WERI-Rb-1 (cell line): ENCODE results near the gene DPEP1.

Source experiments
- DNase-seq: peaks from one replicate; pipeline ENCODE4 v3.0.0-alpha.2; 2020
- H3K27ac ChIP-seq: fragments of 250-450 bp; sonication (Bioruptor Pico); 2 replicates; pipeline ENCODE4 v1.5.1; 2020; ENCODE audit warnings: mild to moderate bottlenecking, moderate library complexity
- H3K27me3 ChIP-seq: fragments of 250-450 bp; sonication (Bioruptor Pico); 2 replicates; pipeline ENCODE4 v1.5.1; 2021; ENCODE audit warnings: mild to moderate bottlenecking, low read depth, moderate library complexity; ENCODE audit not compliant: insufficient read depth, severe bottlenecking
- H3K36me3 ChIP-seq: fragments of 250-450 bp; sonication (Bioruptor Pico); 2 replicates; pipeline ENCODE4 v1.5.1; 2020; ENCODE audit warnings: mild to moderate bottlenecking, moderate library complexity
- H3K4me3 ChIP-seq: 2 replicates; pipeline ENCODE4 v1.5.1; 2011; ENCODE audit warnings: low read depth, mild to moderate bottlenecking, control low read depth, low read length
- H3K9me3 ChIP-seq: fragments of 250-450 bp; sonication (Bioruptor Pico); 2 replicates; pipeline ENCODE4 v1.5.1; 2021; ENCODE audit warnings: mild to moderate bottlenecking, moderate library complexity; ENCODE audit not compliant: severe bottlenecking
- TF ChIP-seq, protein P1 (sequence below): IDR thresholded peaks from 2 replicates; pipeline ENCODE4 v1.5.1; 2011; ENCODE audit warnings: low read depth, mild to moderate bottlenecking, control low read depth, inconsistent platforms, low read length

The DPEP1 gene

DNA sequence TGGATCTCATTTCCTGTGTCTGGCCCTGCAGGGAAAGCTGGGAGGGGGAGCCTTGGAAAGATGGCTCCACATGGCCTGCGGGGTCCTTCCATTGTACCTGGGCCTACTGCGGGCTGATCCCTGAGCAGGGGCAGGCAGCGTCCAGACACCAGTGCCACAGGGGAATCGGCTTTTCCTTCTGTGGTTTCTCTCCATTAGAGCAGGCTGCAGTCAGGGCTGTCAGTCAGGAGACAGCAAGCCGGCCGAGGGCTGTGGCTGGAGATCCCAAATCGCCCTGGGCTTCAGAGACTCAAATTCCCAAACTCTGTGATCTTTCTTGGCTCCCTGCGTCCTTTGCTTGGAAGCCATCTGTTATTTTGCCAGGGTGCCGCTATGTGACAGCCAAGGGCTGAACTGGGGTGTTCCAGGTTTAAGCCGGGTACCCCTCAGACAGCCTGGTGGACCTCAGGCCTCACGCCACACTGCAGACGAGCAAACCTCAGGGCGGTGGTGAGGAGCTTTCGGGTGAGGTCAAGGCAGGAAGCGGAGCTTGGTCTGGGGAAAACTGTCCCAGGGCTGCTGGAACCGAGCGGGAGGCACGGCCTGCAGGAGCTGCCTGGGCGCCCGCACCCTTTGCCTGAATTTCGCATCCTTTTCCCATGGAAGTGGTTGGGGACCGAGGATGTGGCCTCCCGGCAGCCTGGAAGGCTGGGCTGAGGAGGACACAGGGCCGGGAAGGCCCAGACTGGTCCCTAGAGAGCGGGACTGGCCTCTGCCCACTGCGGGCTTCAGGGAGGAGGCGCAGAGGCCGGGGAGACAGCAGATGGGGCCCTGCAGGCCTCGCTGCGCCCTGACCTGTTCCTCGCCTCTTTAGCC is 39.4 kb upstream of the DPEP1 start:
- H3K27me3 ChIP-seq: no peaks in the 10 kb centered on the region
- H3K36me3 ChIP-seq: no peaks in the 10 kb centered on the region
- TF ChIP-seq, protein P1, sequence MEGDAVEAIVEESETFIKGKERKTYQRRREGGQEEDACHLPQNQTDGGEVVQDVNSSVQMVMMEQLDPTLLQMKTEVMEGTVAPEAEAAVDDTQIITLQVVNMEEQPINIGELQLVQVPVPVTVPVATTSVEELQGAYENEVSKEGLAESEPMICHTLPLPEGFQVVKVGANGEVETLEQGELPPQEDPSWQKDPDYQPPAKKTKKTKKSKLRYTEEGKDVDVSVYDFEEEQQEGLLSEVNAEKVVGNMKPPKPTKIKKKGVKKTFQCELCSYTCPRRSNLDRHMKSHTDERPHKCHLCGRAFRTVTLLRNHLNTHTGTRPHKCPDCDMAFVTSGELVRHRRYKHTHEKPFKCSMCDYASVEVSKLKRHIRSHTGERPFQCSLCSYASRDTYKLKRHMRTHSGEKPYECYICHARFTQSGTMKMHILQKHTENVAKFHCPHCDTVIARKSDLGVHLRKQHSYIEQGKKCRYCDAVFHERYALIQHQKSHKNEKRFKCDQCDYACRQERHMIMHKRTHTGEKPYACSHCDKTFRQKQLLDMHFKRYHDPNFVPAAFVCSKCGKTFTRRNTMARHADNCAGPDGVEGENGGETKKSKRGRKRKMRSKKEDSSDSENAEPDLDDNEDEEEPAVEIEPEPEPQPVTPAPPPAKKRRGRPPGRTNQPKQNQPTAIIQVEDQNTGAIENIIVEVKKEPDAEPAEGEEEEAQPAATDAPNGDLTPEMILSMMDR: no peak
- no peak for DNase-seq
- H3K9me3 ChIP-seq: no peaks in the 10 kb centered on the region
- no peak overlapping the region for H3K4me3 ChIP-seq
- no peak overlapping the region for H3K27ac ChIP-seq

DNA sequence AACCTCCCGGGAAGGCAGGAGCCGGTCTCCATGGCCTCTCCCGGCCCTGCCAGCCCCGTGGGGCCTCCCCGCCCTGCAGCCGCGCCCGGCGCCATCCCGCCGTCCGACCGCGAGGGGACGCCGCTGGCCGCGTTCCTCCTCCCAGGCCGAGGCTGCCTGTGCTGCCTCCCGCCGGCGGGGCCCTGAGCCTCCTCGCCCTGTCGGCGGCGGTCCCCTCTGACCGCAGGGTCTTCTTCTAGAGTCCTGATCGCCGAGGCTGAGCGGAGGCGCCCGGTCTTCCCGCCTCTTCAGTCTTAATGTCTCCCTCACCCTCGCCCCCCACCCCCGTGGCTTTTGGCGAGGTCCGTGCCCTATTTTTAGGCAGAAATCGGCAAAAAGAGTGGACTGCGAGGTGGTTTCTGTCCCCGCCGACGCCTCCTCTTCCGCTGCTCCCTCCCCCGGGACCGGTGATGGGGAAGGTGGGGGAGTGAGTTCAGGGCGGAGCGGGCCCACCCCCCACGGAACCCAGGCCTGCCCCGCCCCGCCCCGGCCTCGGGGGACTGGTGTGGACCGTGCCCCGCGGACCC is 38.7 kb upstream of the DPEP1 start:
- Histone ChIP-seq H3K27me3 (no peaks in the 10 kb centered on the region), H3K4me3 (no peak overlapping the region), H3K36me3 (no peaks in the 10 kb centered on the region), H3K9me3 (no peaks in the 10 kb centered on the region), H3K27ac (no peak overlapping the region)
- DNase-seq: no peak
- TF ChIP-seq, protein P1: no peak

DNA sequence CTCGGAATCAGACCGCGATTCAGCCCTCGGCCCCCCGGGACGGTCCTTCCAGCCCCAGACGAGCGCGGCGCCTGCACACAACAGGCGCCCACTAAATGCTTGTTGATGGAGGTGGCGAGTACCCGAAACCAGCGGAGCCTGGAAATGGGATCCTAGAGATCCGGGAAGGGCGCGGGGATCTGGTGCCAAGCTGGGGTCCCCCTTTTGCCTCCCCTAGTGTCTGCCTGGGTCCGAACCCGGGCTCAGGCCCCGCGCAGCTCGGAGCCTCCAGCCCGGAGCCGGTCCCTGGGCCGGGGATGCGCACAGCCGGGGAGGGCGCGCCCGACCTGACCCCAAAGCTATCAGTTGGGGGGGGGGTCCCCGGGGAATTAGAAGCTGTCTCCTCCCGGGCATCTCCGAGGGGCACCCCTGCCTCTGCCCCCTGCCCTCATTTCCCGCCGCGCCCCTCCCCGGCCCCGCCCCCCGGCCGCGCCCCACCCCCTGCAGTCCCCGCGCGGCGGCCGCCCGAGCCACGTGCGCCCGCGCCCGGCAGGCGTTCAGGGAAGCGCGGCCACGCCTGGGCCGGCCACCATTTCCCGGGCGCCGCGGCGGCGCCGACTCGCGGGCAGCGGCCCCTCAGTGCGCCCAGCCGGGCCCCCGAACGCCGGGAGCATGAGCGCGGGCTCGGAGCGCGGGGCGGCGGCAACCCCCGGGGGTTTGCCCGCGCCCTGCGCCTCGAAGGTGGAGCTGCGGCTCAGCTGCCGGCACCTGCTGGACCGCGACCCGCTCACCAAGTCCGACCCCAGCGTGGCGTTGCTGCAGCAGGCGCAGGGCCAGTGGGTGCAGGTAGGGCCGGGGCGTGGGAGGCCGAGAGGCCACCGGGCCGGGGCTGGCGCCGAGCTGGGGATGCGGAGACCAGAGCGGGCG is 37.9 kb upstream of the DPEP1 start, which contains the start of gene CPNE7:
TSS of gene CPNE7 (plus strand) at position 512 of the 906 bp plus-strand sequence. CDS start at position 652, 140 bp downstream.
- Histone ChIP-seq H3K27ac (no peak within 1 kb of the TSS), H3K4me3 (no peak within 1 kb of the TSS), H3K36me3 (no peaks in the 10 kb centered on the region), H3K27me3 (no peaks in the 10 kb centered on the region), H3K9me3 (no peaks in the 10 kb centered on the region)
- TF ChIP-seq, protein P1: no peak
- no peak for DNase-seq

DNA sequence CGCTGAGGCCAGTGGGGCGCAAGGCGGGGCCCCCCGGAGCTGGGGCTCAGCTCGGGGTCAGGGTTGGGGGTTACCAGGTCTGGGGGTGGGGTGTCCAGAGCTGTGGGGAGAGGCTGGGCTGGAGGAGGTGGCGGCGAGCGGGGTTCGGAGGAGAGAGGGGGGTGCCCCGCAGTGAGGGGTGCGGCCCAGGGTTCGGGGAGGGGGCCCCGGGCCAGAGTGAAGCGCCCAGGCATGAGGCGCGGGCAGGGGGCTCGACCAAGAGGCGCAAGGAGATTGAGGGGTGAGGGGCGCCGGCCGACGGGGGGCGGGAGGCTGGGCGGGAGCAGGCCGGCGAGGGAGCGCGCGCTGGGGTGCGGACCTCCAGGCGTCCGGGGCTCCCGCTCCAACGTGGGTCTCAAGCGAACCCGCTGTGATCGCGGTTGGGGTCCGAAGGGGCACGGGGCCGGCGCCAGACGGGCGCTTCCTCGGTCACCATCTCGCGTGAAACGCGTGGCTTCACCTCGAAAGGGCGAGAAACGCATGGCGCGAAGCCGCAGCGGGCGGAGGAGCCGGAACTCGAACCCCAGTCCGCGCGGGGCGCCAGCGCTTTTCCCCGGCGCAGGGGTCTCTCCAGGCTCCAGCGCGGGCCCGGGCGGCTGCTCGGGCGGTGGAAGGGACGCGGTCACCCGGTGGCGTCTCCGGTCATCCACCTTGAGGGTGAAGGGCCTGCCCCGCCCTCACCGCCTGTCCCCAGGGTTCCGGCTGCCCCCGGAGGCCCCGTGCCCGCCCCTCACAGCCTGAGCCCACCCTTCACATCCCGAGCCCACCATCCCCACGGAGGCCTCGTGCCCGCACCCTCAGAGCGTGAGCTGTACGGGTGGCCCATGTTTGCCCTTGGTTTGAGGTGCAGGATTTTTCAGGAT is 37.0 kb upstream of the DPEP1 start:
- Histone ChIP-seq H3K36me3 (no peaks in the 10 kb centered on the region), H3K4me3 (no peak overlapping the region), H3K27ac (no peak overlapping the region), H3K9me3 (no peaks in the 10 kb centered on the region), H3K27me3 (no peaks in the 10 kb centered on the region)
- TF ChIP-seq, protein P1: no peak
- no peak for DNase-seq

DNA sequence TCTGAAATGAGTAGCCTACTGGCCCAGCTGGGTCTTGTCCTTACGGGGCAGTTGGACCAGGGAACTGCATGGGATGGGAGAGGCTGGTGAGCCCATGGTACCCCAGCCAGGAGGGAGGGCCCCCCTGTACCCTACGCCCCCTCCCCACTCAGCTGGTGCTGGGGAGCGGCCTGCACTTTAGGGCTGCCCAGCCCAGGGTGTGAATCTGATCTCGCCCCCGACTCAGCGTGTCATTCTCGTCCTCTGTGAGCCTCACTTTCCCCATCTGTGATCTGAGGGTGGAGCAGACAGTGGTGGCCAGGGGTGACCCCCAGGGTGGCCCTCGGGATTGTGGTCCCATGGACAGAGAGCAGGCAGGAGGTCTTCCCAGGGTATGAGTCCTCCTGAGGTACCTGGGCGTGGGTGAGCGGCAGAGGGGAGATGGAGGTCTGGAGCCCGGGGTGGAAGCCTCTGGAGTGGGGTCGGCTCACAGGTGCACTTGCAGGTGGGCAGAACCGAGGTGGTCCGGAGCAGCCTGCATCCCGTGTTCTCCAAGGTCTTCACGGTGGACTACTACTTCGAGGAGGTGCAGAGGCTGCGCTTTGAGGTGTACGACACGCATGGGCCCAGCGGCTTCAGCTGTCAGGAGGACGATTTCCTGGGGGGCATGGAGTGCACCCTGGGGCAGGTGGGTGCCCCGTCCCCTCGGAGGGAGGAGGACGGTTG is 36.2 kb upstream of the DPEP1 start:
- no peaks in the 10 kb centered on the region for H3K36me3 ChIP-seq
- H3K4me3 ChIP-seq: no peak overlapping the region

More for the DNA sequence above, 36.2 kb upstream of the DPEP1 start:
- no peaks in the 10 kb centered on the region for H3K27me3 ChIP-seq
- no peaks in the 10 kb centered on the region for H3K9me3 ChIP-seq
- DNase-seq: no peak
- TF ChIP-seq, protein P1: no peak
- H3K27ac ChIP-seq: no peak overlapping the region
